ENCODE measurements around the gene TMEM176A. TPM values are rescaled to one million over a fixed set of nuclear protein-coding genes. Genes with fewer than 3 reads are reported as not detected.

The TMEM176A gene
- polyA plus RNA-seq, 1 experiment: 1.5 TPM

- no peak for DNase-seq (ENCODE audit: low read depth, low spot score)
- H3K27ac ChIP-seq (ENCODE audit: low read depth, low read length): no peak overlapping the region
- no peak for TF ChIP-seq CTCF (IDR thresholded peaks at IDR 0.05; ENCODE audit: low read depth, low read length)
- H3K9me3 ChIP-seq (ENCODE audit: control insufficient read depth, insufficient read depth, low read length): no peaks in the 10 kb centered on the region
- no peaks in the 10 kb centered on the region for H3K27me3 ChIP-seq (ENCODE audit: control insufficient read depth, insufficient read depth, low read length)
- H3K4me3 ChIP-seq (ENCODE audit: low read depth, low read length): no peak overlapping the region
- POLR2A ChIA-PET: no interaction called here
- CTCF ChIA-PET: interaction anchor here (1.6 kb wide), 1 partner anchor 83 kb away, joined by 3 read pairs; no protein-coding TSS in a partner anchor
Measured at GRCh38 chr7:150793569-150794238, 6.9 kb upstream of the TMEM176A start.

DNA sequence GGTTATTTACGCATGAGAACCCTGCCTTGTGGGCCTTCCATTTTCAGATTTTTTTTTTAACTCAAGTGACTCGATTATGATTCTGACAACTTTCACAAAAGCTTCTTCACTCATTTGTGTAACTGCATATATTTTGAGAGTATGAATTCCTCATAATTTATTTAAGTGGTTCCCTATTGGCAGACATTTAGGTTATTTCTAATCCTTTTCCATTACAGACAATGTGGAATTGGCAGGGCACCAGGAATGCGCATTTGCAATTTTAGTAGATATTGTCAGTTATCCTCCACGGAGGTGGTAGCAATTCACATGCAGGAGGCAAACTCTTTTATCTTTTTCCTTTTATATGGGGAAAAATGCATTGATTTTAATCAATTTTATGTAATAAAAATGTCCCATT lies 2.9 kb upstream of the TMEM176A start:
- DNase-seq (ENCODE audit: low read depth, low spot score): no peak
- H3K4me3 ChIP-seq (ENCODE audit: low read depth, low read length): no peak overlapping the region
- ChIA-PET CTCF (no interaction called here), POLR2A (no interaction called here)
- no peaks in the 10 kb centered on the region; the same call in 1 of the 2 replicates for H3K9me3 ChIP-seq (ENCODE audit: control insufficient read depth, insufficient read depth, low read length)
- no peak for TF ChIP-seq CTCF (IDR thresholded peaks at IDR 0.05; ENCODE audit: low read depth, low read length)
- no peak overlapping the region for H3K27ac ChIP-seq (ENCODE audit: low read depth, low read length)
- peaks cover 24% of the 10 kb centered on the region for H3K27me3 ChIP-seq (ENCODE audit: control insufficient read depth, insufficient read depth, low read length)

- TF ChIP-seq CTCF (IDR thresholded peaks at IDR 0.05; ENCODE audit: low read depth, low read length): no peak
- Histone ChIP-seq H3K4me3 (ENCODE audit: low read depth, low read length) (no peak overlapping the region), H3K27me3 (ENCODE audit: control insufficient read depth, insufficient read depth, low read length) (peaks cover 27% of the 10 kb centered on the region), H3K27ac (ENCODE audit: low read depth, low read length) (no peak overlapping the region), H3K9me3 (ENCODE audit: control insufficient read depth, insufficient read depth, low read length) (no peaks in the 10 kb centered on the region; the same call in 1 of the 2 replicates)
- ChIA-PET POLR2A (no interaction called here), CTCF (interaction anchor here (1.0 kb wide), 1 partner anchor 77 kb away, joined by 3 read pairs; no protein-coding TSS in a partner anchor)
- DNase-seq (ENCODE audit: low read depth, low spot score): no peak
Measured at GRCh38 chr7:150799156-150799555, 1.4 kb upstream of the TMEM176A start.

DNA sequence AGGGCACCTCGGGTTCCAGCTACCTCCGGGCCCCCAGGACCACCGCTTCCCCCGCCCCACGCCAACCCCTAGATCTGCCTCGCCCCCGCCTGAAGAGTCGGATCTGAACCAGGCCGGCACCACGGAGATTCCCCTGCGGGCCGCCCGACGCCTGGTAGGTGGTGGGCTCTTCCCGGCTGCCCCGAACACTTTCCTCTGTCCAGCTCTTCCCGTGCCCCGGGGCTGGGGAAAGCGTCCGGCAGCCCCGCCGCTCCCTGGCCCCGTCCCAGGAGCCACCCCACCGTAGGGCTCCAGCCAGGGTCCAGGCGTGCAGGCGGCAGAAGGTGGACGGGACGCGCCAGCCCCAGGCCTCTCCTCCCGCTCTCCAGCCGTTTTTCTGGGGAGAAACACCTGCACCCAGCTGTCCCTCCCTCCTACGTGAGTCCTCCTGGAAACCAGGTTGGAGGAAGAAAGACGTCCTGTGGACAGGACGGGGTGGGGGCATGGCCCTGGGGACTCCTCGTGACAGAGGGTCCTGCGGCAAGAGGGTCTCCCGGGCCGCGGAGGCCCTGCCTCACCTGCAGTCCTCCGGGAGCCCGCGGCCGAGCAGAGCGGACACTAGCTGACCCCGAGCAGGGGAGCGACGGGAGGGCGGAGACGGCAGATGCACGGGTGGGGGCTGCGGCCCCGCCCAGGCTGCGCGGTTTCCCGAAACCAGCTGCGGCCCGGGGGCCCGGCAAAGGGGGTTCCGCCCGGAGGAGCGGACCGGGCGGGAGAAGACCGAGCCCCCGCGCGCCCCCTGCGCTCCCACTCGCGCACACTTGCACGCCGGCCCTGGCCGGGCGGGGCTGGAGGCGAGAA lies 608 bp upstream of the TMEM176A start, which contains the start of gene TMEM176B:
TMEM176B (minus strand) TSS at position 624 of the 840 bp plus-strand sequence. CDS start 3,795 bp downstream, outside the sequence.
- Histone ChIP-seq H3K27ac (ENCODE audit: low read depth, low read length) (no peak within 1 kb of the TSS), H3K27me3 (ENCODE audit: control insufficient read depth, insufficient read depth, low read length) (peaks cover 27% of the 10 kb centered on the region), H3K4me3 (ENCODE audit: low read depth, low read length) (no peak within 1 kb of the TSS), H3K9me3 (ENCODE audit: control insufficient read depth, insufficient read depth, low read length) (no peaks in the 10 kb centered on the region; the same call in 1 of the 2 replicates)
- POLR2A ChIA-PET: no interaction called here
- CTCF ChIA-PET: no interaction called here
- no peak for DNase-seq (ENCODE audit: low read depth, low spot score)
- no peak for TF ChIP-seq CTCF (IDR thresholded peaks at IDR 0.05; ENCODE audit: low read depth, low read length)

Measured in AG04450 (cell line).